Activated CD8-positive, alpha-beta memory T cell treated with anti-CD3 and anti-CD28 coated beads, Interleukin-2, amount 50 U/mL, for 4 hours (primary cell): ENCODE measurements around the gene RAB11FIP3.

Experiments used
- DNase-seq: peaks from one replicate; pipeline ENCODE4 v3.0.0-alpha.2; 2020

The RAB11FIP3 gene

DNA sequence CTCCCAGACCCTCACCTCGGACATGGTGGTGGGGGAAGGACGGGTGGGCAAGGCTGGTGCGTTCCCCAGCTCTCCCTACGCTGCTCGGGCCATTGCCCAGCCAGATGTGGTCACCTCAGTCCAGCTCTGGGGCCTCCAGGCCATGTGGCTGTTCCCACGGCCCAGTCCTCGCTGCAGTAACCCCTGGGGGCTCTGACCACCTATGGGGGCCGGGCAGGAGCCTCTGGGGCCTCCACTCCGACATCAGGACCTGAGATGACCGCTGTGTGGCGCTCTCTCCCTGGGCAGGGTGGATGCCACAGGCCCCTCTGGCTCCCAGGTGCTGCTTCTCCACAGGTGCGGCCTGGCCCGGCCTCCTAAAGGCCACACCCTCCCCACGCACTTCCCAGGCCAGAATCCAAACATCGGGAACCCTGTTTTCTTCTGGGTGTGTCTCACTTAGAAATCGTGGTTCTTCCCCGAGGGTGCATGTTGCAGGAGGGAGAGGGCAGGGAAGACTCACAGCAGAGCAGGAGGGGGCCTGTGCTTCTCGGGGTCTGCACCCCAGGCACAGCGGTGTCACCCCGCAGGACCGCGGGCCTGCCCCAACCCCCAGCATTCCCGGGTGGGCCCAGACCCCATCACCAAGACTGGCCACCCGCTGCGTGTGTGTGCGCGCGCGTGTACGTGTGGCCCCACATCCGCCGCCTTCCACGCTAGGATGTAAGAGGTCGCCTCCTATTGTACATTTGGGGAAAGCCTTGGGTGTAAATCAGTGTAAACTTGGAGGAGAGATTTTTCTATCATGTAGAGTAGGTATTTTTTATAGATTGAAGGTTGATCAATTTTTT lies 96.1 kb downstream of the RAB11FIP3 start:
- DNase-seq: peak; percentile 16

GRCh38 chr16:522320-523096 lies 97.1 kb downstream of the RAB11FIP3 start:
- peak; percentile 15 for DNase-seq

- peak; percentile 14 for DNase-seq
Measured at GRCh38 chr16:523097-523741, 97.8 kb downstream of the RAB11FIP3 start.

DNA sequence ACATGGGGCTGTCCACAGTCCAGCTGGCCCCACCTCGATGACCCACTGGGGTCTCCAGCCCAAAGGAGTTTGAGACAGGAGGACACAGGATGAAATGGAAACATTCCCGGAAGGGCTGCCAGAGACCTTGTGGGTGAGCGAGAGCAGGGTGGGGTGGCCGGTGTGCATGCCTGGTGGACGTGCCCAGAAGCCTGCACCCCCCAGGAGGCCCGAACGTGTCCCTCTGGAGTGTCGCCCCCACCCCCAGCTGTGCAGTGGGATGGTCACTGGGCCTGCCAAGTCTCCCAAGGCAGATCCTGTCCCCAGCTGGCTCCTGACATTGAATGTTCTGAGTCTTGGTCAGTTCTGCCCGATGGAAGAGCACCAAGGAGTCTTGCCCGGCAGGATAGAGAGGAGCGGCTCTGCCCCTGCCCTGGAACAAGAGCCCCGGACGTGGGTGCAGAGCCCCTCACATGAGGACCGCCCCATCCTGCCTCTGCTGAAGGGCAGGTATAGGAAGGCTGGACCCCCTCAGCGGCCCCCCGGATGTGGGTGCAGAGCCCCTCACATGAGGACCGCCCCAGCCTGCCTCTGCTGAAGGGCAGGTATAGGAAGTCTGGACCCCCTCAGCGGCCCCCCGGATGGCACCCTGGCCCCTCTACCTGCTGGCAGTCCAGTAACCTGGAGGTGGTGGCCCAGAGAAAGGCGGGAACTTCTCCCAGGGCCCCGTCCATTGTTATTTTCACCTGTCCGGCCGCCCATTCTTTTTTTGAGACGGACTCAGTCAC lies 99.0 kb downstream of the RAB11FIP3 start:
- DNase-seq: no peak

DNA sequence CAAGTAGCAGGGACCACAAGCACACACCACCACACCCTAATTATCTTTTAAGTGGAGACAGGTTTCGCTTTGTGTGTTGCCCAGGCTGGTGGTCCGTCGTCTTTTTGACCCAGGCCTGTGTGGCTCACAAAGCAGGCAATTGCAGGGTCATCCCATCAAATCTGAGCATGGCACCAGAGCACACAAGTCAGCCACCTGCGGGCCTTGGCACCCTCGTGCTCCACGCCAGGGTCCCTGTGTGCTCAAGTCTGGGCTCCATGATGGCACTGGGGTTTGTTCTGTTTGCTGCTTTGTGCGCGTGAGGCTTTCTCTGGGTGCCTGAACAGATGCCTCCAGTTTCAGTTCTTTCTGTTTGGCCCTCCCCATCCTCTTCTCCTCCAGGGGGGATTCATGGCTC lies 99.7 kb downstream of the RAB11FIP3 start:
- DNase-seq: no peak

- peak; percentile 64 for DNase-seq
Measured at GRCh38 chr16:525520-526180, 100.2 kb downstream of the RAB11FIP3 start.

DNA sequence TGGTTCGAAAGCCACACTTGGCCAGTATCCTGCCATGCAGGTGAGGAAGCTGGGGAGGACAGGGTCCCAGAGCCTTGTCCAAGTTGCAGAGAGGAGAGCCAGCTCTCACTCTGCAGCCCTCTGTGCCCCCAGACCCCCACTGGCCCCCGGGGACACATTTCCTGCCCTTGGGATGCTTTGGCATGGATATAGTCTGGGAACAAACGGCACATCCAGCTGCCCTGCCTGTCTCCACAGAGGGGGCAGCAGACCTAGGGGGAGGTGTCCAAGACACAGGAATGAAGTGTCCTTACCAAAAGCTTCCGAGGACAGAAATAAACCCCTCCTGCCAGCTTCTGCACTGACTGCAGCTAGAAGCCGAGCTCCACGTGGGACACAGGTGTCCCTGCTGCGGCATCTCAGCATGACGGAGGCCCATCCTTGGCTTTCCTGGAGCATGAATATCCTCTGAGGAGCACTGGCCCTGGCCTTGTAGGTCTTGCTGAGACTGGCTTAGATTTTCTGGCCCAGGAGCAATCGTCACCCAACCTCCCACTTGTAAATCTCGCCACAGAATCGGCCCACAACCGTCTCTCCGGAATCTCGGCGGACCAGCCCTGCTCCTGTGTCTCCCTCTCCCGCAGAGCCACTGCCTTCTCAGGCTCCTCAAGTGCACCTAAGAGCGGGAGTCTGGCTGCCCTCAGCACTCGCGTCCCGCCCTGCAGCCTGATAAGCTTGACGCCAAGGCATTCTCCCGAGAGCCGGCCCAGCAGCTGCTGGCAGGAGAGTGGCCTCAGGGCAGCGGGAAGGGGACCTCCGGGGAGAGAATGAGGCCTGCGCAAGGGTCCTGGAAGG lies 100.9 kb downstream of the RAB11FIP3 start:
- DNase-seq: no peak

DNA sequence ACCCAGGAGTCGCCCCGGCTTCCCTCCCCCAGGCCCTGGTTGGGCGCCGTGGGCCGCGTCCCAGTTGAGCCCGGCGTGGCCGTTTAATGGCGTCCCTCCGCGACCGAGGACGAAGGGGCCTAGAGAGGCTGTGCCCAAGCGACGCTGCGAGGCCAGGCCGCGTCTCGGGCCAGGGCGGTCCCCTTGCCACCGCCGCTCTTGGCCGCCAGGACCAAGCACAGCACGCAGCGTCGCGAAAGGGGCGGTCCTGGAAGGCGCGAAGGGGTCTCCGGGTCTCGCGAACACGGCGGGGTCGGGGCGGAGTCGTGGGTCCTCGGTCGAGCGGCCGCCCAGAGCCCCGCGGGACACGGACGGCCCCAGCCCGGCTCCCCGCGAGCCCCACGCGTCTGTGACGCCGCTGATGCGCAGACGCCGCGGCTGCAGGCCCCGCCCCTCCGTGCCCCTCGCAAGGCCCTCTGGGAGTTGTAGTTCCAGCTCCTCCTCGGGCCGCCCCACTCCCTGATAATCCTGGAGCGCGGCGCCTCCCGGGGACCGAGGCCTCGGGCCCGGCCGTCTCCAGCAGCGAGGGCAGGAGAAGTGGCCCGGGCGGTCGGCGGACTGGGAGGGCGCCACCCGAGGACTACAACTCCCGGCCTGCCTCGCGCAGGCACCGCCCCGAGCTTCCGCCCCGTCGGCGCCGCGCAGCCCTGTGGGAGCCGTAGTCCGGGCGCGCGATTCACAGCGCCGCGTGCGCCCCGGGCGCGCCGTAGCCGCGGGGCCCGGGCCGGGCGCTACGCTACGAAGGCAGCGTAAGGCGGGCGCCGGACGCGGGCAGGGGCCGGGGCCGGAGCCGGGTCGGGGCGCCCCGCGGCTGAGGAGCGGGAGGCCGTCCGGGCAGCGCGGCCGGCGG lies 101.8 kb downstream of the RAB11FIP3 start, which contains the start of gene CAPN15:
Gene CAPN15 (plus strand): TSS at position 698 of the 889 bp plus-strand sequence. CDS start 19,127 bp downstream, outside the sequence.
- peak; percentile 85 for DNase-seq

GRCh38 chr16:528111-529011 lies 102.9 kb downstream of the RAB11FIP3 start:
- DNase-seq: no peak

- DNase-seq: no peak
Measured at GRCh38 chr16:529012-529575, 103.6 kb downstream of the RAB11FIP3 start.

GRCh38 chr16:530111-530817 lies 104.8 kb downstream of the RAB11FIP3 start:
- no peak for DNase-seq

- no peak for DNase-seq
Measured at GRCh38 chr16:531494-532125, 106.2 kb downstream of the RAB11FIP3 start.

GRCh38 chr16:533391-534123 lies 108.1 kb downstream of the RAB11FIP3 start:
- DNase-seq: no peak

GRCh38 chr16:534135-534534 lies 108.7 kb downstream of the RAB11FIP3 start:
- no peak for DNase-seq

DNA sequence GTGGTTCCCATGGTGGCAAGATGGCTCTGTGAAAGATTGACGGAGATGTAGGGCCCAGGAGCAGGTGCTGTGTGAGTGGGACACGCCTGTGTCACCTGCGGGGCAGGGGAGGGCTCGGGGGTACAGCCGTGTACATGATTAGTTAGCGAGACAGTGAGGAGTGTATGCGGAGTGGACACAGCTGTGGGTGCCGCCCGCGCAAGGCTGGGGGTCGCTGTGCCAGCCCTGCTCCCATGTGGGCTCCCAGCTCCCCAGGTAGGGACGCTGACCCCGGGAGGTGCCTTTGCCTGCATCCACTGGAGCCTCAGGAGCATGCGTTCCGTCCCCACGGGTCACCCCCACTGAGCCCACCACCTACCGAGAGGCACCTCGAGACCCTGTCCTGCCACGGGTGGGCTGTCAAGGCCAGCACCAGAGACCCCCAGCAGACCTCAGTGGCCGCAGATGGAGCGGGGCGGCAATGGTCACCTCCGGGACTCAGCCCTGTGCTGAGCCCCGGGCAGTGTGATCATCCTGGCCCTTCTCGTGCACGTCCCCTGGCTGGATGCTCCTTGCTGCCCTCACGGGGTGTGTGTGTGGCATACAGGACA lies 109.5 kb downstream of the RAB11FIP3 start:
- no peak for DNase-seq
